Measurements from ENCODE around the gene SPINDOC. TPM values are rescaled to one million over a fixed set of nuclear protein-coding genes. Genes with fewer than 3 reads are reported as not detected.
"Not testable (repeated sequence)": the region's sequence is repeated elsewhere in the genome, so short reads cannot be mapped to it uniquely, and the experiment has no call there.

Gene SPINDOC
- total RNA-seq, 1 experiment from 2014 or later = 71.2 TPM

GRCh38 chr11:63769714-63770455 is 43.4 kb upstream of the SPINDOC start:
- Mint-ChIP-seq H3K36me3 (ENCODE audit: insufficient read depth, unreplicated experiment) (peaks cover 26% of the 10 kb centered on the region), H3K27ac (ENCODE audit: unreplicated experiment) (no peak overlapping the region), H3K9me3 (ENCODE audit: unreplicated experiment) (no peaks in the 10 kb centered on the region), H3K27me3 (ENCODE audit: insufficient read depth, unreplicated experiment) (no peaks in the 10 kb centered on the region), H3K4me1 (ENCODE audit: low read depth, unreplicated experiment) (peaks cover 39% of the 10 kb centered on the region), H3K4me3 (ENCODE audit: unreplicated experiment) (peak overlapping the region; percentile 76)
- H3K4me1 ChIP-seq = peaks cover 32% of the 10 kb centered on the region
- H3K27me3 ChIP-seq (replicated peaks; ENCODE audit: control insufficient read depth, insufficient read depth, low read length) = no peaks in the 10 kb centered on the region
- H3K36me3 ChIP-seq (ENCODE audit: control insufficient read depth, insufficient read depth, low read length) = peaks cover 1% of the 10 kb centered on the region; the same call in 1 of the 2 replicates
- peak overlapping the region; percentile 77 for H3K4me3 ChIP-seq (ENCODE audit: low read depth, low read length)
- intact Hi-C loops (cut with micrococcal nuclease; ENCODE audit: unreplicated experiment) = loop anchor here (2.0 to 5.0 kb wide), 3 partner anchors 62 to 175 kb away; no protein-coding TSS in a partner anchor
- ChIA-PET POLR2A (interaction anchor here (0.6 kb wide), 1 partner anchor 81 kb away, joined by 3 read pairs; no protein-coding TSS in a partner anchor), CTCF (no interaction called here)
- H3K9me3 ChIP-seq = no peaks in the 10 kb centered on the region
- TF ChIP-seq CTCF (IDR thresholded peaks at IDR 0.05; ENCODE audit: insufficient read depth in 1 of 2, low read depth in 1 of 2, low read length in 1 of 2, severe bottlenecking in 1 of 2, unreplicated experiment in 1 of 2) = no peak
- DNase-seq = peak; percentile 32 to 58
- BruUV-seq (replicated peaks) = no TSS peak

- TF ChIP-seq CTCF (IDR thresholded peaks at IDR 0.05; ENCODE audit: insufficient read depth in 1 of 2, low read depth in 1 of 2, low read length in 1 of 2, severe bottlenecking in 1 of 2, unreplicated experiment in 1 of 2) = no peak
- Histone ChIP-seq H3K4me3 (ENCODE audit: low read depth, low read length) (no peak overlapping the region), H3K9me3 (no peaks in the 10 kb centered on the region), H3K4me1 (peaks cover 23% of the 10 kb centered on the region), H3K27me3 (replicated peaks; ENCODE audit: control insufficient read depth, insufficient read depth, low read length) (no peaks in the 10 kb centered on the region), H3K36me3 (ENCODE audit: control insufficient read depth, insufficient read depth, low read length) (peaks cover 1% of the 10 kb centered on the region; the same call in 1 of the 2 replicates)
- H3K9me3 Mint-ChIP-seq (ENCODE audit: unreplicated experiment) = no peaks in the 10 kb centered on the region
- H3K36me3 Mint-ChIP-seq (ENCODE audit: insufficient read depth, unreplicated experiment) = peaks cover 18% of the 10 kb centered on the region
- no peak overlapping the region for H3K4me3 Mint-ChIP-seq (ENCODE audit: unreplicated experiment)
- no TSS peak for BruUV-seq (replicated peaks)
- ChIA-PET POLR2A (no interaction called here), CTCF (no interaction called here)
- H3K27ac Mint-ChIP-seq (ENCODE audit: unreplicated experiment) = no peak overlapping the region
- DNase-seq = no peak
- no peaks in the 10 kb centered on the region for H3K27me3 Mint-ChIP-seq (ENCODE audit: insufficient read depth, unreplicated experiment)
- H3K4me1 Mint-ChIP-seq (ENCODE audit: low read depth, unreplicated experiment) = peaks cover 32% of the 10 kb centered on the region
- intact Hi-C loops (cut with micrococcal nuclease; ENCODE audit: unreplicated experiment) = no loop called here
These were observed 42.5 kb upstream of the SPINDOC start for GRCh38 chr11:63770763-63771162.

- H3K9me3 ChIP-seq; H3K9me3 Mint-ChIP-seq (ENCODE audit: unreplicated experiment); intact Hi-C loops (cut with micrococcal nuclease; ENCODE audit: unreplicated experiment); H3K36me3 Mint-ChIP-seq (ENCODE audit: insufficient read depth, unreplicated experiment); H3K4me3 ChIP-seq (ENCODE audit: low read depth, low read length); CTCF ChIA-PET; H3K36me3 ChIP-seq (ENCODE audit: control insufficient read depth, insufficient read depth, low read length); H3K27me3 ChIP-seq (replicated peaks; ENCODE audit: control insufficient read depth, insufficient read depth, low read length); BruUV-seq (replicated peaks); H3K27me3 Mint-ChIP-seq (ENCODE audit: insufficient read depth, unreplicated experiment); H3K4me3 Mint-ChIP-seq (ENCODE audit: unreplicated experiment); POLR2A ChIA-PET; DNase-seq; H3K27ac Mint-ChIP-seq (ENCODE audit: unreplicated experiment): not testable (repeated sequence)
- H3K4me1 ChIP-seq = peaks cover 12% of the 10 kb centered on the region
- peaks cover 23% of the 10 kb centered on the region for H3K4me1 Mint-ChIP-seq (ENCODE audit: low read depth, unreplicated experiment)
These were observed 41.4 kb upstream of the SPINDOC start for GRCh38 chr11:63771741-63772318.
